ENCODE results near the gene PPP1R14D.

- TF ChIP-seq CTCF (IDR thresholded peaks at IDR 0.05) (no peak), POLR2A (IDR thresholded peaks at IDR 0.05) (no peak)
Observed at GRCh38 chr15:40767838-40768500, 60.5 kb downstream of the PPP1R14D start.
